ENCODE data around the gene EIF4ENIF1.
"Not testable (repeated sequence)": the region's sequence is repeated elsewhere in the genome, so short reads cannot be mapped to it uniquely, and the experiment has no call there.

Gene EIF4ENIF1

DNA sequence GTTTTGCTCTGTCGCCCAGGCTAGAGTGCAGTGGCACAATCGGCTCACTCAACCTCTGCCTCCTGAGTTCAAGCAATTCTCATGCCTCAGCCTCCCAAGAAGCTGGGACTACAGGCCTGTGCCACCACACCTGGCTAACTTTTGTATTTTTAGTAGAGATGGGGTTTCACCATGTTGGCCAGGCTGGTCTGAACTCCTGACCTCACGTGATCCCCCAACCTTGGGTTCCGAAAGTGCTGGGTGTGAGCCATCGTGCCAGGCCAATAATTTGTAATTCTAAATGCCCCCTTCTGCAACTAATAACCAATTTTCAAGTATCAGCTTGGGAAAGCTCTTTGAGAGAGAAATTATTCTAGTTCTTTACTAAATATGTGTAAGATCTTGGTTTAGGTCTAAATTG lies 3.7 kb upstream of the EIF4ENIF1 start:
- not testable (repeated sequence) for DNase-seq

DNA sequence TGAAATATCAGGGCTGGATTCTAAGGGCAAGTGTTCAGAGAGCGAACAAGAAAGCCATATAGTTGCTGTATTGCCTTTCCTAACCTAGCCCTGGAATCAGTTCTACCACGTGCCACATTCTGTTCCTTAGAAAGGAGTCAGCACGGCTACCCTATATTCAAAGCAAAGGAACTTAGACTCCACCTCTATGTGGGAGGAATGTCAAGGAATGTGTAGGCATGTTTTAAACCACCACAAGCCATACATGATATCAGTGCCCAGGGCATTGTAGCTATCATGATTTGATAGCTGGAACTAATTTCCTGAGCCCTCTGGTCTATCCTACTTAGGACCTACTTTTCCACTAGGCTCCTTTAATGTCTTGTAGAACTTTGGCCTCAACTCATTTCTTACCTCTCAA lies 2.5 kb upstream of the EIF4ENIF1 start:
- DNase-seq, result no peak

DNA sequence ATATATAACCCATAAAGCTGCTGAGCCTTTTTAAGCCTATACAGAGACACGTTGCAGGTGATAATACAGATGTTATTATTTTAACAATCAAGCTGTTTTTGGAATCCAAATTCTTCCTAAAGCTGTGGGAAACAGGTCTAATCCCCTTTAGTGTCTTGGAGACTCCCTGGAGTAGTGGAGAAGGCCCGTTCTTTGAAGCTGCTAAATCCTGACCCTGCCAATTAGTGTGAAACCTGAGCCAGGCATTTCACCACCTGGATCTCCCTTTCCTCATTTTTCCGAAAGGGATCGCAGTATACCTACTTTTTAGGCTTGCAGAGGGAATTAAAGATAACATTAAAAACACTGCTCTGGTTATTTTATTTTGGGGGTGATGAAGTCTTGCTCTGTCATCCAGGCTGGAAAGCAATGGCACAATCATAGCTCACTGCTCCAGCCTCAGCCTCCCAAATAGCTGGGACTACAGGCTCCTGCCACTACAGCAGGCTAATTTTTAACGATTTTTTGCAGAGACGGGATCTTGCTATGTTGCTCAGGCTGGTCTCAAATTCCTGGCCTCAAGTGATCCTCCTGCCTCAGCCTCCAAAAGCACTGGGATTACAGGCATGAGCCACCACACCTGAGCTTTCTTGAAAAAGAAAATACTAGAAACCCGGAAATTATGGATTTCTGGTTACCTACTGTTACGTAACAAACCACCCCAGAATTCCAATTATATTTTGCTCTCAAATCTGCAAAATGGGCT lies 1.7 kb upstream of the EIF4ENIF1 start:
- no peak for DNase-seq

DNA sequence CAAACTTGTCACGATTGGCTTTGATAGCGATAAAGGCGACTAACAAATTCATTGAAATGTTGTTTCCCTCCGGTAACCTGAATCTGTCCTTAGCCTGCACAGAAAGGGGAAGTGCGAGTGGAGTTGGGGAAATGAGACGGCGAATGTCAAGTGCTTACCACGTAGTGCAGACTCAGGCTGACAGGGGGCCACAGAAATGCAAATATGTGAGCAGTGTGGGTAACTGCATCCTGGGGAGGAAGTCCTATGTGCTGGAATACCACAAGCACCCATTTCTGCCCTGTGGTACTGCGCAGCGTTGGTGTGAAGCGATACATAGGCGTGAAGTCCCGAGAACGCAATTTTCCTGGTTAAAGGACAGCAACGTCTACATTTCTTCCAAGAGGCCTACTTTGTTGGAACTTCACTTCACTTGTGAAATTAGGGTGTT lies 869 bp upstream of the EIF4ENIF1 start:
- DNase-seq, result peak; percentile 73

DNA sequence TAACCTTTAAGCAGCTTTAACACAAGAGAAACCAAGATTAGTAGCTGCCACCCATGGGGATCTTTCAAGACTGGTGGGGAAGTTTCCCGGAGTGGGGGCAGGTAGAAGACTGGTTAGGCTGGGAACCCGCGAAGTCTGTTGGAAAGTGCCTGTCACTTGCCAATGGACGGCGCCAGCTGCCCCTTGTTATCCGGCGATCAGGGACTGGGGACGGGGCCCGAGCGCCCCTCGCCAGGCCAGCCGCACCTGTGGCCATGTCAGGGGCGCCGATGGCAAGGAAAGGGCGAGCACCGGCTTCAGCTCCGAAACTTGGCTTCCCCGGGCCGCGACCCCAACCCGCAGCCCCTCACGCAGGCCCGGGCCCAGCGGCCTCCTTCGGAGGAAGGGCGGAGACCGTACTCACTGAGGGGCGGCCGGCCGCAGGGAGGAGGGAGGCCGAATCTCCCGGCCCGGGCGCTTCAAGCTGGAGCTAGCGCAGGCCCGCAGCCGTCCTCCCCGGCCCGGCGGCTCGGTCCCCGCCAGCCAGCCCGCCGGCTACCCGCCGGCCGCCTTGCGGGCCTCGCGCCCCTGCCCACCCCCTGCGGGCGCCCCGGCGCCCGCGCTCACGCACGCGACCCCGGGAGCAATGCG lies 539 bp downstream of the EIF4ENIF1 start:
- no peak for DNase-seq

DNA sequence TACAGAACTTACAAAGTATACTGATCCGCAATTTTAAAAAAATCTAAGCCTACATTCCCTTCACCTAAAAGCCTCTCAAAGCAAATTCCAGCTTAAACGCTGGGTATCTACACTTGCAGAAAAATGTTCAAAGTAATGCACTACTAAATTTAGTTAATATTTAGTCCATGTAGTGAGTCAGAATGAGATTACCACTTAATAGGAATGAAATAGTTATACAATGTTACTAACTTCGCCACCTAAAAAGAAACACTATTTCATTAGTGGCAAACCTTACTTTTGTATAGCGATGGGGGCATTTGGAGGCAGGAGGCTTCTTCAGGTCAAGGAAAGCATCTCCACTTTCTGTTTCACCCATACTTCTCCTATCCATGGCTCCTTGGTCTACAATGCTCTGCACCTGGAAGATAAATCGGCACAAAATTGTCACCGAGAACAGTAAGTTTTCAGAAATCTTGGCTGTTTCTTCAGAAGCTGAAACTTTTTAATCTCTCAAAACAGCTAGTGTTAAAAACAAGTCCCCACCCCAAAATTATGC lies 1.2 kb downstream of the EIF4ENIF1 start:
- DNase-seq, result no peak

DNA sequence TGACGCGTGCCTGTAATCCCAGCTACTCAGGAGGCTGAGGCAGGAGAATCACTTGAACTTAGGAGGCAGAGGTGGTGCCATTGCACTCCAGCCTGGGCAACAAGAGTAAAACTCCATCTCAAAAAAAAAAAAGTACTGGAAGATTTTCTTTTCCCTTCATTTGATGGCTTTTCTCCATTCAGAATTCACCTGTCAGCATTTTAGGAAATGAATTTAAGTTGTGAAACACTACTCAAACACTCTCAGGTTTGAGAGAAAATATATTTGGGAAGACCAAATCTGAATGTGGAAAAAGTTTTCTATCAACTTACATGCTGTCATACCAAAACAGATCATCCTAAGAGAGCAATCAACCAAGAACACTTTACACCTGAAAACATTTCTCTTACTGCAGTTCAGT lies 2.7 kb downstream of the EIF4ENIF1 start:
- DNase-seq, result no peak

DNA sequence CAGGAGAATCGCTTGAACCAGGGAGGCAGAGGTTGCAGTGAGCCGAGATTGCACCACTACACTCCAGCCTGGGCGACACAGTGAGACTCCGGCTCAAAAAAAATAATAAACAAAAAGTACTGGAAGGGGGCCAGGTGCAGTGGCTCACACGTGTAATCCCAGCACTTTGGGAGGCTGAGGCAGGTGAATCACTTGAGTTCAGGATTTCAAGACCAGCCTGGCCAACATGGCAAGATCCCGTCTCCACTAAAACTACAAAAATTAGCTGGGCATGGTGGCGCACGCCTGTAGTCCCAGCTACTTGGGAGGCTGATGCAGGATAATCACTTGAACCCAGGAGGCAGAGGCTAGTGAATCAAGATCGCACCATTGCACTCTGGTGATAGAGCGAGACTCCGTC lies 3.3 kb downstream of the EIF4ENIF1 start:
- not testable (repeated sequence) for DNase-seq

DNA sequence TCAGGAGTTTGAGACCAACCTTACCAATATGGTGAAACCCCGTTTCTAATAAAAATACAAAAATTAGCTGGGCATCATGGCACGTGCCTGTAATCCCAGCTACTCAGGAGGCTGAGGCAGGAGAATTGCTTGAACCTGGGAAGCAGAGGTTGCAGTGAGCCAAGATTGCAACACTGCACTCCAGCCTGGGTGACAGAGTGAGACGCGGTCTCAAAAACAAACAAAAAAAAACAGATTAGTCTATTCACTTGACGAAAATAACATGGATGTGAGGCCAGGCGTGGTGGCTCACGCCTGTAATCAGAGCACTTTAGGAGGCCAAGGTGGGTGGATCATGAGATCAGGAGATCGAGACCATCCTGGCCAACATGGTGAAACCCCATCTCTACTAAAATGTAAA lies 7.2 kb downstream of the EIF4ENIF1 start:
- not testable (repeated sequence) for DNase-seq

DNA sequence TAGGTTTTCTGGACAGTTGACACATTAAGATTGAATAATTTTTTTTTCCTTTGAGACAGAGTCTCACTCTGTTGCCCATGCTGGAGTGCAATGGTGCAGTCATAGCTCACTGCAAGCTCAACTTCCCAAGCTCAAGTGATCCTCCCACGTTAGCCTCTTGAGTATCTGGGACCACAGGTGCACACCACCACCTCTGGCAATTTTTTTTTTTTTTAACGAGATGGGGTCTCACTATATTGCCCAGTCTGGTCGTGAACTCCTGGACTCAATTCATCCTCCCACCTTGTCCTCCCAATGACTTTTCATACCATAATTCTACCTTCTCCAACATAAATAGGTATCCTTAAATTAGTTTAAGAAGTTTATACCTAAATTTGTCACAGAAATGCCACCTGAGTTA lies 8.5 kb downstream of the EIF4ENIF1 start:
- no peak for DNase-seq

DNA sequence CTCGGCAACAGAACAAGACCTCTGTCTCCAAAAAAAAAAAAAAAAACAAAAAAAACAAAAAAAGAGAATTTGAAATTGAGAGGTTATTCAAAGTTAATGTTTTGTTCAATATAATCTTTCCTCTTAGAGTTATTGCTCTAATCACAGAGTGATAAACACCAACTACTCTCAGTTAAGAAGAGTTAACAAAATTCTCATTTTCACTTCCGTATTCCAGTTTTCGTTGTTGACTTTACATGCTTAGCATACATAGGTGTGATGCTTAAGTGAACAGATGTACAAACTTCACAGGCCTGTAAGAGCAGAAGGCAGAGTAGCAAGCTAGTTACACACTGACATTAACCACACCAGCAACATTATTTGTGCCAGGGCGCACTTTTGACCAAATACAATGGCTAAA lies 12.3 kb downstream of the EIF4ENIF1 start:
- DNase-seq, result no peak

DNA sequence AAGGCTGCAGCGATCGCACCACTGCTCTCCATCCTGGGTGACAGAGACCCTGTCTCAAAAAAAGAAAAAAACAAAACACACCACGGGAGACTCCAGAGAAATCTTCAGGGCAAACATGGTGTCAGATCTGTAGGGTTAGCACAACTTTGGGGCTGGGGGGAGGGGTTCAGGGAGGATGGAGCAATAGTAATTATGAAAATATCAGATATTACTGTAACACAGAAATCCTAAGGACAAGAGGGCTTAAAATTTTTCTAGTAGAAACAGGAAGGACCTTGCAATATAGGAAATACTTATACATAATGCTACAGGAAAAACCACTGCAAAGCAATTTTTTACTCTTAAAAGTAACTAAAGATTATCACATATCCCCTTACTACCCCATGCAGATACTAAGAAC lies 13.8 kb downstream of the EIF4ENIF1 start:
- no peak for DNase-seq

DNA sequence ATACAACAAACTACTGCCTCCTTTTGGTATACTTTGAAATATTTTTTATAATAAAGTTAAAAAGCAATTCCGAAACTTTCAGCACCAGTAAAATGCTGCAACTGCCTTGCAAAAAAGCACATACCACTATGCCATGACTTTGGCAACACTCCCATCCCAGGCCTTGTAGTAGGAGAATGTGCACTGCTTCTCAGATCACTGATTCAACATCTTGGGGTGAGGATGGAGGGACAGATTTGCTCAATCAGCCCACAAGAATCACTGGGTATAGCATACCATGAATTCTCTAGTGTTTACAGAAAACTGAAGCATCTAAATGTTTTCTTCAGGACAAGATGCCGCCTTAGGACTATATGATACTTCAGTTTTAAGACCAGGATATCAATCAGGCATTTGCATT lies 14.9 kb downstream of the EIF4ENIF1 start:
- DNase-seq, result no peak

DNA sequence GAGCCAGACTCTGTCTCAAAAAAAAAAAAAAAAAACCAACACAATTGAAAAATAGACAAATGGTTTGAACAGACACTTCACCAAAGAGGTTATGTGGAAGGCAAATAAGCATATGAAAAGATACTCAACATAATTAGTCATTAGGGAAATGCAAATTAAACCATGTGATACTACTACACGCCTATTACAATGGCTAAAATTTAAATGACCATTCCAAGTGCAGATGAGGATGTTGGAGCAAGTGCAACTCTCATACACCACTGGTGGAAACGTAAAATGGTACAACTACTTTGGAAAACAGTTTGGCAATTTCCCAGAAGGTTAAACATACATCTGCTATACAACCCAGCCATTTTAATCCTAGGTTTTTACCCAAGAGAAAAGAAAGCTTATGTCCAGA lies 24.3 kb downstream of the EIF4ENIF1 start:
- DNase-seq, result no peak

DNA sequence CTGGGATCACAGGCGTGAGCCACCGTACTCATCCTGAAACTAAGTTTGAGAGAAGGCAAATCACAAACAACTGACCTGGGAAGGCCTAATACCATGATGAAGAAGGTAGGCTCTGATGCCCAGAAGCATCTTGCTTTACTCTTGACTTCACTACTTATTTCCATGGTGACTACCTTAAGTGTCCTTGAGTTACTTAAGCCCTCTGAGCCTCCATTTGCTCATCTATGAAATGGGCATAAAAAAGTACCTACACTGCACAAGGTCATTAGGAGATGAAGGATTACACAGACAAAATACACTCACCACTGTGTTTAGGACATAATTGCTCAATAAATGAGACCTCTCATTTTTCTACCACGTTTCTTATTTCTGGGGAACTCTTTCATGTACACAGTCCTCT lies 27.9 kb downstream of the EIF4ENIF1 start:
- no peak for DNase-seq

DNA sequence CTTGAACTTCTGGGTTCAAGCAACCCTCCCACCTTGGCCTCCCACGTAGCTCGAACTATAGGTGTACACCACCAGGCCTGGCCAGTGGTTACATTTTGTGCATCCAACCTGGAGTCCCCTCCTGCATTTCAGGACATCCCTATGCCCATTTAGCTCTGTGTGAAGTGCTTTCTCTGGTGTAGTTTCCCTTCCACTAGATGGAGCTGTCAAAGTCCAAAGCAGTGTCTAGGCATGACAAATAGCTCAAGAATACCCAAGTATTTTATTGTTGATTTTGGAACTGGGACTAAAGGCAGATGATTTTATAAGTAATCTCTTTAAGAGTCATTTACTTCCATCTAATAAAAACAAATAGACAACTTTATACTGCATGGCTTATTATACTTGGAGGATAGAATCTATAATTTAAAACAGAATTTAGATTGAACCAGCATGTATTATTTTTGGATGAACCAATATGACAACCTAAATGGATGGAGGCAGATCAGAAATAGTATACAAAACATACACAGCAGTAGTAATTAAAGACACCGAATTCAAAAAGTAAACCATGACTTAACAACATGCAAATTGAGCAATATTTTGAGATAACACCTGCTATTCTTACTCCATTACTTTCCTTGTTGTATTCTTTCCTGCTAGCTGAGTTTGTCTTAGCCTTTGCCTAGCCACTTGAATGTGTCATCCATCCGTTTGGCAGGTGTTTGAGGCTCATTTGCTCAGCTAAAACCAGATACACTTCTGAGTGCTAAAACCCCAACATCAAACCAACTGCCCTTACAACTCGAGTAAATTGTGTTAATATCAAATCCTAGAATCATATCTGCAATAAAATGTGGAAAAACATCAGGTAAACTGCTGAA lies 37.7 kb downstream of the EIF4ENIF1 start:
- no peak for DNase-seq

DNA sequence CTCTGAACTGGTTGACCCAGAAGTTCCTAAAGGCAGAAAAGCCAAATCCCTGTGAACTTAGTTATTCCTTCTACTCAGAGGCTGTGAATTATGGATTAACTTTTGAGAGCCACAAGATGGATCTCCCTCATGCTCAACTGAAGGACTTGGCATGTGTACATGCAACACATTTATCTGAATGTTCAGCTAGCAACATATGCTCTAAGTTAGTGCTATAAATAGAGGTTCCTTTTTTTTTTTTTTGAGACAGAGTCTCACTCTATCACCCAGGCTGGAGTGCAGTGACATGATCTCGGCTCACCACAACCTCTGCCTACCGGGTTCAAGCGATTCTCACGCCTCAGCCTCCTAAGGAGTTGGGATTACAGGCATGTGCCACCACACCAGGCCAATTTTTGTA lies 40.1 kb downstream of the EIF4ENIF1 start:
- no peak for DNase-seq

DNA sequence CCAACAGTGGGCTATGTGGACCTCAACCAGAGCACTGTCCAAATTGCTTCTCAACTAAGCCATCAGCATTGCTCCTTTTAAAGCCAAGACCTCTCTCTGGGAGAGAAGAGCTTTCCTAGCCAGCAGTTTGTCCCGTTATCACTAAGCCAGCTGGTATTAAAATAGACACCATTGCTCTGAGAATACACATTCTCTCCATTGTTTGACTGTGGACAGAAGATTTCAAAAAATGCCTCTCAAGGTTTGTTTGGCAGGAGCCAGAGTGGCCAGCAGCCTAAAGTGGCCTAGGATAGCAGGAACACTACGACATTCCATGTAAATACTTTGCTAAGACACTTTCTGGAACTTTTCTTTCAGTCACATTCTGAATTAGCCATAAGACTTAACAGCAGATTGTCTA lies 41.3 kb downstream of the EIF4ENIF1 start:
- DNase-seq, result no peak

DNA sequence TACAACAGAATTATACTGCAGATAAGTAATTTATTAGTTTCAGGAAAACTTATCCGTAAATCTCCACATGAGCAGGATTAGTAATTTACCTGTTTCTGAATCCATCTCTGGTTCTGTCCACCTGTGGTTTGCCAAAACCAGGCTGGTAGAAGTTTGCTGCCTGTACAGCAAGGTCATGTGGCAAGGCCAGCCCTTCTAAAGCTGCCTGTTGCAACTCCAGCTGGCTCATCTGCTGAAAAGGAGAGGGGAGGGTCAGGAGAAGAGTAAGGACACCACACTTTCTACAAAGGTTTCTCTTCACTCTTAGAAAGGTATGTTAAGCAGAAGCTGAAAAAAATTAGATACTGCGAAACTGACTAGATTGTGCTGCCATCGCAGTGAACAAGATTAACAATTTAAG lies 42.3 kb downstream of the EIF4ENIF1 start:
- no peak for DNase-seq

DNA sequence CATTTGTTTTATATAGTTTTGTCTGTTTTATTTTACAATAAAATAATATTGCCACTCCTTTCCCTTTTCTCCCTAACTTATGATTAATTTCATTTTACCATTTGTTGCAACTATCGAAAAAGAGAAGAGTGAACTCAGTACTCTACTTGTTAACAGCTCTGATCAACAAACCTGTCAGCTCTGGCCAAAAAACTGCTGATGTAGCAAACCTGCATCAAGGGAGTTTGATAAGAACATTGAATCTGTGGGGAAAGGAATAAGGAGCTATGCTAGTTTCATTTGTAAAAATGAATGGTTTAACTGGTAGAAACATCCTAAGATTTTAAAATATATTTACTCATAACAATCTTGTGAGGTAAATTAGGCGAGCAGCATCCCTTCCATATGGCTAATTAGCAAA lies 42.9 kb downstream of the EIF4ENIF1 start:
- no peak for DNase-seq

DNA sequence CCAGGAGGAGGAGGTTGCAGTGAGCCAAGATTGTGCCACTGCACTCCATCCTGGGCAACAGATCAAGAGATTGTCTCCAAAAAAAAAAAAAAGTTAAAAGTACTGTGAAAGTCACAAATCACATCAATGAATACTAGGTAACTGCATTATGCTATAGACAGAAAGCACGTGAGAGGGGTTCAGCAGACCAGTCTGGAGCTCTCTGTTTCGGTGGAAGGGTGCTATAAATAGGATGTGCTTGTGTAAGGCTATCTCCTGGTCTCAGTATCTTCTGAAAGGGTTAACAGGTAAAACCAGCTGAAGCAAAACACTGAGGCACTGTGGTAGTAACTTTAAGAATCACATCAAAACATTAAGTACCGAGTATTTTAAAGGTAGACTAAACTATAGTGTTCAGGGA lies 43.4 kb downstream of the EIF4ENIF1 start:
- DNase-seq, result no peak

DNA sequence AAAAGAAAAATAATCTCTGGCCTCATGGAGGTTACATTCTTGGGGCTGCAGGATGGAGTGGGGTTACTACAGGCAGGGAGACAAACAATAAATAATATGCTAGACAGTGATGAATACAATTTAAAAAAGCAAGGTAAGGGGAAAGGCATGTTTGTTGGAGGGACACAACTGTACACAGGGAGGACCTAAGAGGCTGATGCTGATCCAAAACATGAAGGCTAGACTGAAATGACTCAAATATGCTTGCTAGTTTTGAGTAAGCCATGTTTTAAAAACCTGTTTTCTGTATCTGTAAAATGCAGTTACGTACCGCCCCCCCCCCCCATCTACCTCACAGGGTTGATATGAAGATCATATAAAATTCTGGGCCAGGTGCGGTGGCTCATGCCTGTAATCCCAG lies 44.0 kb downstream of the EIF4ENIF1 start:
- DNase-seq, result no peak

DNA sequence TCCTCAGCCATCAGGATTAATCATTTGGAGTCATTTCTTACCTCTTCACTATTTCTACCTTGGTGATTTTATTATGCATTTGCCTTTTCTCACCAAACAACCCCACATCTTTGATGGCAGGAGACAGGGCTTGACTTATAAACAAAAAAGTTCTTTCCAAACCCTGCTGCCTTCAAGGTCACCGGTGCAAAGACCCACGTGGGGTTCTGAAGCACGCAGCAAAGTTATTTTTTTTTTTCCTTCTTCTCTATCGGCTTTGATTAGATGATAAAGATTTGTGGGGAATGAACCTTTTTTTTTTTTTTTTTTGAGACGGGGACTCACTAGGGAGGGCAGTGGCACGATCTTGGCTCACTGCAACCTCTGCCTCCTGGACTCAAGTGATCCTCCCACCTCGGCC lies 46.1 kb downstream of the EIF4ENIF1 start:
- no peak for DNase-seq
